GM18520 (cell line): ENCODE data around the gene THRSP.
"Not testable (repeated sequence)": the region's sequence is repeated elsewhere in the genome, so short reads cannot be mapped to it uniquely, and the experiment has no call there.

ENCODE experiments used
- ATAC-seq: cut with Tn5 transposase; IDR thresholded peaks from one replicate; pipeline ENCODE4 v1.9.1; 2021; ENCODE audit not compliant: unreplicated experiment

Gene THRSP

DNA sequence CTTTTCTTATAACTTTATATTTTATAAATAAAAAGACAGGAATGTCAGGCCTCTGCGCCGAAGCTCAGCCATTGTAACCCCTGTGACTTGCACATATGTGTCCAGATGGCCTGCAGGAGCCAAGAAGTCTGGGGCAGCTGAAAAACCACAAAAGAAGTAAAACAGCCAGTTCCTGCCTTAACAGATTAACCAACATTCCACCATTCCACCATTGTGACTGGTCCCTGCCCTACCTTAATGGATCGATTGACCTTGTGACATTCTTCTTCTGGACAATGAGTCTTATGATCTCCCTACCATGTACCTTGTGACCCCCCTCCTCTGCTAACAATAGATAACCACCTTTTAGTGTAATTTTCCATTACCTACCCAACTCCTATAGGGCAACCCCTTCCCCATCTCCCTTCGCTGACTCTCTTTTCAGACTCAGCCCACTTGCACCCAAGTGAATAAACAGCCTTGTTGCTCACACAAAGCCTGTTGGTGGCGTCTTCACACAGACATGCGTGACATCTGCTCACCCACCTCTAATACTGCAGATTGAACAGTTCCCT is 22.9 kb downstream of the THRSP start:
- not testable (repeated sequence) for ATAC-seq

DNA sequence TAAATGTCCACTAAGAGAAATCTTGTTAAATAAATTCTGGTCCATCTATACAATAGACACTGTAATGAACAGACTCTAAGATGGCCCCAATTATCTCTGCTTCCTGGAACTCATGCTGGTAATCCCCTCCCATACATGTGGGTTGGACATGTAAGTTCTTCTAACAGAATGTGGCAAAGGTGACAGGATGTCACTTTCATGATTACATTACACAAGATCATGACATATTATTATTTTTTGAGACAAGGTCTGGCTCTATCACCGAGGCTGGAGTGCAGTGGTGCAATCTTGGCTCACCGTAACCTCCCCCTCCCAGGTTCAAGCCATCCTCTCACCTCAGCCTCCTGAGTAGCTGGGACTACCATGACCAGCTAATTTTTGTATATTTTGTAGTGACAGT is 30.6 kb downstream of the THRSP start:
- ATAC-seq: peak; percentile 55

GRCh38 chr11:78097666-78098385 is 34.2 kb downstream of the THRSP start:
- ATAC-seq: no peak

DNA sequence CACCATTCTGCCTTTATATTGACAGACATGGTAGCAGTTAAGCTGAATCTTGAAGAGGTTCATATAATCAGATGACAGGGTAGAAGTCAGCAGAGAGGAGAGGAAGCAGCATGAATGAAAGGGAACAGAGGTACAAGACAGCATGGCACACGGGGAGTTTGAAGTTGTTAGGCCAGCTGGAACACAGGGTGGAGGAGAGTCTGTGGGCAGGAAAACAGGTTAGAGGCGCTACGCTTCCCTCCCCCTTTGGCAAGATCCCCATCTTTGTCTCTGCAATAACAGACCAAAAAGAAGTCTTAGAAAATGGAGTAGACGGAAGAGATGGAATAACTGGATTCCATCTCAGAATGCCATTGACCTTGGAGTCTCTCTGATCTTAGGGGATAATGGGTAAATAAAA is 36.0 kb downstream of the THRSP start:
- ATAC-seq: no peak

- no peak for ATAC-seq
Measured at GRCh38 chr11:78100261-78100660, 36.6 kb downstream of the THRSP start.

- no peak for ATAC-seq
Measured at GRCh38 chr11:78100676-78101472, 37.2 kb downstream of the THRSP start.

- ATAC-seq: no peak
Measured at GRCh38 chr11:78109081-78110015, 45.7 kb downstream of the THRSP start.

DNA sequence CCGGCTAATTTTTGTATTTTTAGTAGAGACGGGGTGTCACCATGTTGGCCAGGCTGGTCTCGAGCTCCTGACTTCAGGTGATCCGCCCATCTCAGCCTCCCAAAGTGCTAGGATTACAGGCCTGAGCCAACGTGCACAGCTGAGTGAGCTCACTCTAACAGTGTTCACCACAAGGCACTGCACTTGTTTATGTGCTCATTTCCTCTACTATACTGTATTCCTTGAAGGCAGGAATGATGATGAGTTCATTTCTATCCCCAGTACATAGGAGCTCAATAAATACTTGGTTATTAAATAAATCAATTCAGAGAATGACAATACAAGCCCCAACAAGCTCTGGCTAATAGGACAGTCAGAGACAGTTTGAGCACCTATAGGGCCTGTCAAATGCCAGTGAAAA is 46.7 kb downstream of the THRSP start:
- no peak for ATAC-seq

GRCh38 chr11:78110830-78111229 is 47.2 kb downstream of the THRSP start:
- ATAC-seq: no peak

DNA sequence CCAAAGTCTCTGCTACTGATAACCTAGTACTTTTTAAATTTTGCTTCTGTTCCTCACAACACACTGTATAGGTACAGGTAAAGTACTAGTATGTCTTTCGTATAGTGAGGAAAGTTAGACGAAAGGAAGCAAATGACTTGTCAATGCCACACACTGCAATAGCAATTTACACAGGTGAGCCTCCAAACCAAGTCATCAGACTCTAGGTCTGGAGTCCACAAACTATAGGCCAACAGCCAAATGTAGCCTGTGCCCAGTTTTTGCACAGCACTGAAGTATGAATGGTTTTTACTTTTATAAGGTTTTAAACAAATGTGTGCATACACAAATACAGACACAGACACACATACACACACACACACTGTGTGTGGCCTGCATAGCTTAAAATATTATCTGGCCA is 47.6 kb downstream of the THRSP start:
- ATAC-seq: no peak

DNA sequence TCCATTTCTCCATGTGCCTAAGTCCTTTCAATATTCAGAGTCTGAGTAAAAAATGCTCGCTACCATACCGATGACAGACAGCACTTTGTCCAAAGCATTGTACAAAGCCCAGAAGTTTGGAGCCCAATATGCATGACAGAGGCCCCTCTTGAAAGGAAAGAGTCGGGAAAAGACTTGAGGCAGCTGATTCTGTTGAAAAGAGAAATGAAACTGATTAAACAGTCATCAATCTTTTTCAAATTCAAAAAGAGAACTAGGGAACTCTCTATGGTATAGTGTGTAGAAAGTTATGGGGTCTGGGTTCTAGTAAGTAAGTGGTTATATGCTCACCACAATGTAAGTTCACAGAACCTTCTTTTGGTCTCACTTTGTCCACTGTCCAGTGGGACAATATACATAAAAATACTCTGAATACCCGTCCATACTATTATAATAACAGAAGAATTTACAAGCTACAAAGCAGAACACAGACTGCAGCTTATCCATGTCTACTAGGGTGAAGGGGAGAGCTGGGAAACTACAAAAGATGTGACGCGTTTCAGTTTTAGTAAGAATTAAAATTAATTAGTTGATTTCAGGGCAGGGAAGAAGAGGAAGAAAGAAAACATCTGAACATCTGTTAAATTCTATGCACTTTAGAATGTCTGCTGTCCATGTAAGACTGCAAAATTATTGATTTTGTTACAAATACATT is 49.1 kb downstream of the THRSP start:
- ATAC-seq: peak; percentile 70
